ENCODE results near the gene EHD4. TPM values are rescaled to one million over a fixed set of nuclear protein-coding genes. Genes with fewer than 3 reads are reported as not detected.

EHD4 gene
- total RNA-seq, 1 donor from 2014 or later = 20.9 TPM

- no peak overlapping the region for H3K4me3 Mint-ChIP-seq (ENCODE audit: unreplicated experiment)
- H3K4me1 Mint-ChIP-seq (ENCODE audit: unreplicated experiment) = peaks cover 7% of the 10 kb centered on the region
- no peak for DNase-seq (ENCODE audit: extremely low spot score, unreplicated experiment)
- H3K27ac Mint-ChIP-seq (ENCODE audit: unreplicated experiment) = no peak overlapping the region
- H3K27me3 Mint-ChIP-seq (ENCODE audit: unreplicated experiment) = peaks cover 6% of the 10 kb centered on the region
- H3K36me3 Mint-ChIP-seq (ENCODE audit: unreplicated experiment) = no peaks in the 10 kb centered on the region
- no peaks in the 10 kb centered on the region for H3K9me3 Mint-ChIP-seq (ENCODE audit: unreplicated experiment)
- TF ChIP-seq, protein P1, sequence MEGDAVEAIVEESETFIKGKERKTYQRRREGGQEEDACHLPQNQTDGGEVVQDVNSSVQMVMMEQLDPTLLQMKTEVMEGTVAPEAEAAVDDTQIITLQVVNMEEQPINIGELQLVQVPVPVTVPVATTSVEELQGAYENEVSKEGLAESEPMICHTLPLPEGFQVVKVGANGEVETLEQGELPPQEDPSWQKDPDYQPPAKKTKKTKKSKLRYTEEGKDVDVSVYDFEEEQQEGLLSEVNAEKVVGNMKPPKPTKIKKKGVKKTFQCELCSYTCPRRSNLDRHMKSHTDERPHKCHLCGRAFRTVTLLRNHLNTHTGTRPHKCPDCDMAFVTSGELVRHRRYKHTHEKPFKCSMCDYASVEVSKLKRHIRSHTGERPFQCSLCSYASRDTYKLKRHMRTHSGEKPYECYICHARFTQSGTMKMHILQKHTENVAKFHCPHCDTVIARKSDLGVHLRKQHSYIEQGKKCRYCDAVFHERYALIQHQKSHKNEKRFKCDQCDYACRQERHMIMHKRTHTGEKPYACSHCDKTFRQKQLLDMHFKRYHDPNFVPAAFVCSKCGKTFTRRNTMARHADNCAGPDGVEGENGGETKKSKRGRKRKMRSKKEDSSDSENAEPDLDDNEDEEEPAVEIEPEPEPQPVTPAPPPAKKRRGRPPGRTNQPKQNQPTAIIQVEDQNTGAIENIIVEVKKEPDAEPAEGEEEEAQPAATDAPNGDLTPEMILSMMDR (IDR thresholded peaks at IDR 0.05) = no peak
Measured at GRCh38 chr15:41987925-41988275, 15.5 kb upstream of the EHD4 start.

- no peak overlapping the region for H3K27ac Mint-ChIP-seq (ENCODE audit: unreplicated experiment)
- H3K4me1 Mint-ChIP-seq (ENCODE audit: unreplicated experiment) = peaks cover 7% of the 10 kb centered on the region
- H3K36me3 Mint-ChIP-seq (ENCODE audit: unreplicated experiment) = no peaks in the 10 kb centered on the region
- DNase-seq (ENCODE audit: extremely low spot score, unreplicated experiment) = no peak
- no peaks in the 10 kb centered on the region for H3K9me3 Mint-ChIP-seq (ENCODE audit: unreplicated experiment)
- no peak overlapping the region for H3K4me3 Mint-ChIP-seq (ENCODE audit: unreplicated experiment)
- TF ChIP-seq, protein P1 (IDR thresholded peaks at IDR 0.05) = no peak
- peaks cover 6% of the 10 kb centered on the region for H3K27me3 Mint-ChIP-seq (ENCODE audit: unreplicated experiment)
Measured at GRCh38 chr15:41987246-41987924, 15.0 kb upstream of the EHD4 start.

DNA sequence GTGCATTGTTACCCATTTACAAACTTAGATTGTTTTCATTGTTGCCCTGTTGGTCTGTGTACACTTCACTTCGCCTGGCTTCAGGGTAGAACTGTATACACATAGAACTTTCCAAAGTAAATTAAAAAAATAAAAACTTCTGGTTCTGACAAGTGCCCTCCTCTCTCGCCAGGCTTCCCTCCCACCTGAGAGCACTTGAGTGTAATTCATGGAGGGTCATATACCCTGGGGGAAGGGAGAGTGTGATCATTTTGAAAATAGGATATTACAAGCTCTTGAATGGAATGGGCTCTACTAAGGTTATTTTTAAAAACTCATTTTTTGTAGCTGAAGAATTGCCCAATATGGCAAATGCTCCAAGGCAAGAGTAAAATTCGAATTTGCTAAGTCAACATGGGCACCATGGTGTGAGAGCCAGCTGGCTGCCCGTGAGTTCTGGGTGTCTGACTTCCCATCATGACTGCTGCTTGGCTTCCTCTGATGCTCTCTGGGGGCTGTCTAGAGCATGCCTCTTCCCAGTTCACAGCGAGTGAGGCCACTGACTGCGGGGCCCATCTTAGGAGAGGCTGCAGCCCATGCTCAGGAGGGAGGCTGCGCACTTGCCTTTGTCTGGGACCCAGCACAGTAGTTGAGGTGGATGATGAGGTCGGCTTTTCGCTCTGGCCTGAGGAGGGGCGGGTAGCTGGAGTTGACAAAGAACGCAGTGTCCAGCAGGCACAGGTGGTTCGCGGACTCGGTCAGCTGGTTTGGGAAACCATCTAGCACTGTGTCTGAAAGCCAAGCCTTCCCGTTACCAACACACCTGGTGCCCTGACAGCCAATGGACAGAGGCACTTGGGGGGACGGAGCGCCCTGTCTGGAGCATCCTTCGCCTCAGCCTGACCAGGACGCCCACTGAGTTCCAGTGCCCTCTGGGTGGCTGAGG, 13.1 kb upstream of the EHD4 start:
- DNase-seq (ENCODE audit: extremely low spot score, unreplicated experiment) = no peak
- no peak overlapping the region for H3K27ac Mint-ChIP-seq (ENCODE audit: unreplicated experiment)
- peaks cover 7% of the 10 kb centered on the region for H3K4me1 Mint-ChIP-seq (ENCODE audit: unreplicated experiment)
- no peak overlapping the region for H3K4me3 Mint-ChIP-seq (ENCODE audit: unreplicated experiment)
- peaks cover 6% of the 10 kb centered on the region for H3K27me3 Mint-ChIP-seq (ENCODE audit: unreplicated experiment)
- no peaks in the 10 kb centered on the region for H3K36me3 Mint-ChIP-seq (ENCODE audit: unreplicated experiment)
- TF ChIP-seq, protein P1 (IDR thresholded peaks at IDR 0.05) = no peak
- no peaks in the 10 kb centered on the region for H3K9me3 Mint-ChIP-seq (ENCODE audit: unreplicated experiment)

GRCh38 chr15:41984622-41985021, 12.3 kb upstream of the EHD4 start:
- TF ChIP-seq, protein P1 (IDR thresholded peaks at IDR 0.05) = no peak
- peaks cover 7% of the 10 kb centered on the region for H3K4me1 Mint-ChIP-seq (ENCODE audit: unreplicated experiment)
- H3K4me3 Mint-ChIP-seq (ENCODE audit: unreplicated experiment) = no peak overlapping the region
- no peaks in the 10 kb centered on the region for H3K9me3 Mint-ChIP-seq (ENCODE audit: unreplicated experiment)
- no peak for DNase-seq (ENCODE audit: extremely low spot score, unreplicated experiment)
- H3K27me3 Mint-ChIP-seq (ENCODE audit: unreplicated experiment) = peaks cover 8% of the 10 kb centered on the region
- no peaks in the 10 kb centered on the region for H3K36me3 Mint-ChIP-seq (ENCODE audit: unreplicated experiment)
- no peak overlapping the region for H3K27ac Mint-ChIP-seq (ENCODE audit: unreplicated experiment)

Data from osteocyte (in vitro differentiated cells).